NCI-H524 treated with DMSO at 0.1 percent for 48 hours (cell line): ENCODE data around the gene ZNF420.

Experiments
- DNase-seq: peaks from one replicate; lab custom pipeline; 2025; lab: John Stamatoyannopoulos, UW

The ZNF420 gene

GRCh38 chr19:37148214-37148613 lies 70.0 kb downstream of the ZNF420 start:
- DNase-seq, result no peak

GRCh38 chr19:37160153-37160552 lies 81.9 kb downstream of the ZNF420 start:
- no peak for DNase-seq

DNA sequence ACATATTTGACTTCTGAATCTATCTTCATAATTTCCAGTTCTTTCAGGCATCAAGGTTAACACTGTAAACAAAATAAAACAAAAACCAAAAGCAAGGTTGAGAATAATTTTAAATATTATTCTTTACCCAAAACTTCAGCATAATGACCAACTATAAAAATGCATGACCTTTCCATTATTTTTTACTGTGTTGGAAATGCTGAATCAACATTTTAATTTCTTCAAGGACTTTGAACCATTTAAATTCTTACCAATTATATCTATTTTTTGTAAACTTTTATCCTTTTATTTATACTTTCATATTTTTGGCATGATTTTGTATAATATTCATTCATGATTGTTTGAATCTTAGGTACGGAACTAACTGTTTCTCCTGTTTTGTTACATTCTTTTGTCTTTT lies 87.4 kb downstream of the ZNF420 start:
- DNase-seq, result no peak

DNA sequence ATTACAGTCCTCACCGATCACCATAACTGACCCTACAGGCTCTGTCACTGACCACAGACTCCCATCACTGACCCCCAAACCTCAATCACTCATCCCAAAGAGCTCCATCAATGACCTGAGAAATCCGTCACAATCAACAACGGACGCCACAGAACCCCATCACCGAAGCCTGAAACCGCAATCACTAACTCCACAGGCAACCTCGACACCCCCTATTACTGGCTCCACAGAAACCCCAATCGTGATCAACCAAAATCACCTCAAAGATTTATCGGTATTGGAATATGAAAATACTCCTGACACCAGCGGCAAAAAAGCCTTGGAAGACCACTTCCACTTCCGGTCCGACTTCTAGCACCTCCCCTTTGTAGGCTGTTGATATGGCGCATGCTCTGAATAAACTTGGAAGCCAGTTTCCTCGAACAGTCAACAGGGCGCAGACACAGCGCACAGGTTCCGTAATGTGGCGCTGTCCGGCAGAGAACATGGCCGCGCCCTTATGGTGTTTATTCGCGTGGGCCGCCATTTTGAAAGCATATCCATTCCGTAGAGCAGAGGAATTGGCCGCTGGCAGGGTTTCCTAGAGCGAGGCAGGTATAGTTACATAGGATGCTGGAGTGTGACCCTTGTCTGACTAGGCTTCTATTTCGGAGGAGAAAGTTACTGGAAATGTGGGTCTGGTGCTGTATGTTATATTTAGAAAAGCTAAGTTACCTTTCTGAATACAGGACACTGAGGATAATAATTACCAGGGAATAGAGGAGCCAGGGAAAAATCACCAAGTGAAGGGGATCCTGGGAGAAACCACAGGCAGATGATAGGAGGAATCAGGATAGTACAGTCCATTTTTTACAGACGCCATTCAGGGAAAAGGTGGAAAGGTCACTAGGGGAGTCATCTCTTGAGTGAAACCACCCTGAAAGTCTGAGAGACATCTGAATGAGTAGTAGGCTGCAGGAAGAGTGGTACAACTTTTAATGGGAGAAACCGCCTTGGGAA lies 94.4 kb downstream of the ZNF420 start, which contains the start of gene ZNF585A:
ZNF585A (minus strand) TSS at position 328 of the 999 bp plus-strand sequence. CDS start 2,785 bp downstream, outside the sequence.
- DNase-seq, result peak; percentile 99
